BLaER1 treated with 17β-estradiol and CSF1 and Interleukin-3, amounts not matched to agents 10 nM and 100 nM (cell line): ENCODE results near the gene KRTAP4-8.
"Not testable (repeated sequence)": the region's sequence is repeated elsewhere in the genome, so short reads cannot be mapped to it uniquely, and the experiment has no call there.

Source experiments
- H3K27ac ChIP-seq, 11 experiments: shearing (Covaris generic); formaldehyde crosslinking; 2 replicates each; pipeline ENCODE4 v1.8.1; 2022
- H3K27me3 ChIP-seq, 11 experiments: shearing (Covaris generic); formaldehyde crosslinking; 2 replicates each; pipeline ENCODE4 v1.8.1; 2022
- H3K36me3 ChIP-seq, 11 experiments: shearing (Covaris generic); formaldehyde crosslinking; 2 replicates each; pipeline ENCODE4 v1.8.1; 2022
- H3K4me1 ChIP-seq, 10 experiments: shearing (Covaris generic); formaldehyde crosslinking; 2 replicates each; pipeline ENCODE4 v1.8.1; 2022
- H3K4me2 ChIP-seq, 11 experiments: shearing (Covaris generic); formaldehyde crosslinking; 2 replicates each; pipeline ENCODE4 v1.8.1; 2022
- H3K4me3 ChIP-seq, 10 experiments: shearing (Covaris generic); formaldehyde crosslinking; 2 replicates each; pipeline ENCODE4 v1.8.1; 2022
- H3K9ac ChIP-seq, 11 experiments: shearing (Covaris generic); formaldehyde crosslinking; 2 replicates each; pipeline ENCODE4 v1.8.1; 2022
- H3K9me3 ChIP-seq, 11 experiments: shearing (Covaris generic); formaldehyde crosslinking; replicated peaks in 1 of 11; 2 replicates each; pipeline ENCODE4 v1.8.1; 2022
- H4K20me1 ChIP-seq, 11 experiments: shearing (Covaris generic); formaldehyde crosslinking; 2 replicates each; pipeline ENCODE4 v1.8.1; 2022
- Cebpa-rat ChIP-seq, 11 experiments: shearing (Covaris generic); IDR thresholded peaks; 2 replicates each; pipeline ENCODE4 v1.8.1; 2022

Gene KRTAP4-8

GRCh38 chr17:41127371-41127770, 29.4 kb upstream of the KRTAP4-8 start:
- H3K27ac ChIP-seq = no peak overlapping the region
- H3K36me3 ChIP-seq = no peaks in the 10 kb centered on the region
- no peak for TF ChIP-seq Cebpa-rat (IDR thresholded peaks at IDR 0.05)
- no peak overlapping the region for H3K9ac ChIP-seq
- no peak overlapping the region for H3K4me3 ChIP-seq
- H3K27me3 ChIP-seq = no peaks in the 10 kb centered on the region
- no peak overlapping the region for H3K4me2 ChIP-seq
- H3K4me1 ChIP-seq = peaks cover 12 to 36% (median 22%) of the 10 kb centered on the region in 10 experiments; a peak in 18 of 20 replicates
- no peaks in the 10 kb centered on the region for H4K20me1 ChIP-seq
- H3K9me3 ChIP-seq = peaks cover 2 to 36% (median 25%) of the 10 kb centered on the region in 11 experiments

DNA sequence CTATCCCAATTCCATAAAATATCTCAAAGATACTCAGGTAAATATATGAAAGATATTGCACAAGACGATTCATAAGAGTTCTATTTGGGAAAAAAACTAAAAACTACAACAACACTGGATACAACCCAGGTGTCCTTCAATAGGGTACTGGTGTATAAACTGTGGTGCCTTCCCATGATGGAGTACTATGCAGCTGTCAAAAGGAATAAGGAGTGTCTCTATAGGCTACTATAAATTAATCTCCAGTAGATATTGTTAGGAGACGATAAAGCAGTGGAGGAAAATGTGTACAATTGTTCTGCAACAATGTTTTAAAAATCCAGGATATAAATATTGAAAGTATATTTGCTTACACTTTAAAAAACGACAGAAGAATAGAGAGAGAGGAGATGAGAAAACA, 28.5 kb upstream of the KRTAP4-8 start:
- H3K9ac ChIP-seq = no peak overlapping the region
- H3K4me1 ChIP-seq = peaks cover 12 to 27% (median 22%) of the 10 kb centered on the region in 10 experiments; a peak in 18 of 20 replicates
- no peak overlapping the region for H3K4me2 ChIP-seq
- H3K27me3 ChIP-seq = no peaks in the 10 kb centered on the region
- H3K27ac ChIP-seq = no peak overlapping the region
- peaks cover 7 to 42% (median 32%) of the 10 kb centered on the region in 11 experiments for H3K9me3 ChIP-seq
- no peak overlapping the region for H3K4me3 ChIP-seq
- H3K36me3 ChIP-seq = no peaks in the 10 kb centered on the region
- no peaks in the 10 kb centered on the region for H4K20me1 ChIP-seq
- TF ChIP-seq Cebpa-rat (IDR thresholded peaks at IDR 0.05) = no peak

GRCh38 chr17:41125064-41125463, 27.1 kb upstream of the KRTAP4-8 start:
- 0 out of 22 replicates have a peak overlapping the region, but pooled peaks of 1 of the 11 experiments have one; percentile 29 for H3K4me2 ChIP-seq
- no peak overlapping the region for H3K9ac ChIP-seq
- H3K27me3 ChIP-seq = no peaks in the 10 kb centered on the region
- no peaks in the 10 kb centered on the region for H3K36me3 ChIP-seq
- H3K4me3 ChIP-seq = no peak overlapping the region
- H3K4me1 ChIP-seq = peaks cover 20 to 38% (median 28%) of the 10 kb centered on the region in 10 experiments
- H4K20me1 ChIP-seq = no peaks in the 10 kb centered on the region
- H3K9me3 ChIP-seq = peaks cover 7 to 43% (median 32%) of the 10 kb centered on the region in 11 experiments
- no peak for TF ChIP-seq Cebpa-rat (IDR thresholded peaks at IDR 0.05)
- no peak overlapping the region for H3K27ac ChIP-seq

DNA sequence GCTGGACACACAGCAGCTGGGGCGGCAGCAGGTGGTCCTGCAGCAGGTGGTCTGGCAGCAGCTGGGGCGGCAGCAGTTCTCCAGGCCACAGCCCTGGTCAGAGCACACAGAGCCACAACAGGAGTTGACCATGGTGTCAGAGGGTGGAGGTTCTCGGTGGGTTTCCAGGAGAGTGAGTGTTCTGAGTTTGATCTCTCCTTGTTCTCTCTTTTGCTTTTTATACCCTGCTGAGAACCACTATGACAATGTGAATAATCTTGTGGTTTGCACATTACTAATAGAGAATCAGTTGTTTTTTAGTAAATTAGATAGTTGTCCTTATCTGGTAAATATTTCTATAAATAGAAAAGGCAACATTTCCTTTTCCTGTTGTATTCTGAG, 26.0 kb upstream of the KRTAP4-8 start, which contains the start of gene KRTAP4-12:
Gene KRTAP4-12 (minus strand): TSS at position 192 of the 381 bp plus-strand sequence. CDS start 60 bp downstream, at position 132.
- H3K36me3 ChIP-seq, H3K9ac ChIP-seq, H4K20me1 ChIP-seq, H3K27me3 ChIP-seq: not testable (repeated sequence)
- peak within 1 kb of the TSS in 1 of 11 experiments; percentile 1; a peak in 2 of 22 replicates for H3K27ac ChIP-seq
- 0 out of 20 replicates have a peak within 1 kb of the TSS, but pooled peaks of 1 of the 10 experiments have one; percentile 4 for H3K4me3 ChIP-seq
- peaks cover 7 to 44% (median 32%) of the 10 kb centered on the region in 11 experiments for H3K9me3 ChIP-seq
- peaks cover 24 to 42% (median 36%) of the 10 kb centered on the region in 10 experiments for H3K4me1 ChIP-seq
- peak within 1 kb of the TSS; percentile 12 to 60 (median 35); a peak in 16 of 22 replicates for H3K4me2 ChIP-seq

DNA sequence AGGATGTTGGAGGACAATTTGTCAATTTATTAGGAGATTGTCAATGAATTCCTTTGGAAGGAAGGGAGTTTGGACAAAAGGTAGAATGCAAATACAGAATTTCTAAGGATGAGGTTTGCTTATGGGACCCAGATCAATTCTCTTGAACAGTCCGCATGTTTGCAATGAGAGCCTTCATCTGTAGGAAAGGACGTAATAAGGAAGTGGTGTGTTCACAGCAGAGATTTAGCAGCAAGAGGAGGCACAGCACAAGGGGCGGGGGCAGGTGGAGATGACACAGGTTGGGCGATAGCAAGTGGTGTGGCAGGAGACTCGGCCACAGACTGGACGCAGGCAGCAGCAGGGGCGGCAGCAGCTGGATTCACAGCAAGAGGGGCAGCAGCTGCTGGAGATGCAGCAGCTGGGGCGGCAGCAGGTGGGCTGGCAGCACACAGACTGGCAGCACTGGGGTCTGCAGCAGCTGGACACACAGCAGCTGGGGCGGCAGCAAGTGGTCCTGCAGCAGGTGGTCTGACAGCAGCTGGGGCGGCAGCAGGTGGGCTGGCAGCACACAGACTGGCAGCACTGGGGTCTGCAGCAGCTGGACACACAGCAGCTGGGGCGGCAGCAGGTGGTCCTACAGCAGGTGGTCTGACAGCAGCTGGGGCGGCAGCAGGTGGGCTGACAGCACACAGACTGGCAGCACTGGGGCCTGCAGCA, 25.5 kb upstream of the KRTAP4-8 start:
- H4K20me1 ChIP-seq, H3K9ac ChIP-seq, H3K36me3 ChIP-seq, H3K27me3 ChIP-seq, H3K27ac ChIP-seq: not testable (repeated sequence)
- H3K4me2 ChIP-seq = peak overlapping the region in 10 of 11 experiments; percentile 12 to 60 (median 36); a peak in 16 of 22 replicates
- H3K4me1 ChIP-seq = peaks cover 24 to 48% (median 36%) of the 10 kb centered on the region in 10 experiments
- peaks cover 7 to 47% (median 34%) of the 10 kb centered on the region in 11 experiments for H3K9me3 ChIP-seq
- 0 out of 20 replicates have a peak overlapping the region, but pooled peaks of 1 of the 10 experiments have one; percentile 4 for H3K4me3 ChIP-seq

DNA sequence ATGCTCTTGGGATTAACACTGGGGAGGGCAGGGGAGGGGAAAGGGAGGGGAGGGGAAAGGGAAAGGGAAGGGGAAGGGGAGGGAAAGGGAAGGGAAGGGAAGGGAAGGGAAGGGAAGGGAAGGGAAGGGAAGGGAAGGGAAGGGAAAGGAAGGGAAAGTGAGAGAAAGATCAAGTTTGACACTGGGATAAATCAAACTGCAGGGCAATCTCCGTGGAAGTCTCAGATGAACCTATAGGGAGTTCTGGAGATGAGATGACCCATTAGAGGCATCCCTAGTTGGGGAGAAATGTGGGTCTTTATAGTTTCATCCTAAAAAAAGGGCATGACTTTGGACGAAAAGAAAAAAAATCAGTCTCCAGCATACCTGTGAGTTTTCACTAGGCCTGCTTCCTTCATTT, 23.8 kb upstream of the KRTAP4-8 start:
- H4K20me1 ChIP-seq = no peaks in the 10 kb centered on the region
- no peak overlapping the region for H3K4me2 ChIP-seq
- no peak overlapping the region for H3K4me3 ChIP-seq
- H3K27me3 ChIP-seq = no peaks in the 10 kb centered on the region
- H3K36me3 ChIP-seq = no peaks in the 10 kb centered on the region
- no peak overlapping the region for H3K9ac ChIP-seq
- H3K9me3 ChIP-seq = peaks cover 7 to 54% (median 34%) of the 10 kb centered on the region in 11 experiments
- TF ChIP-seq Cebpa-rat (IDR thresholded peaks at IDR 0.05) = no peak
- no peak overlapping the region for H3K27ac ChIP-seq
- peaks cover 28 to 53% (median 36%) of the 10 kb centered on the region in 10 experiments for H3K4me1 ChIP-seq

DNA sequence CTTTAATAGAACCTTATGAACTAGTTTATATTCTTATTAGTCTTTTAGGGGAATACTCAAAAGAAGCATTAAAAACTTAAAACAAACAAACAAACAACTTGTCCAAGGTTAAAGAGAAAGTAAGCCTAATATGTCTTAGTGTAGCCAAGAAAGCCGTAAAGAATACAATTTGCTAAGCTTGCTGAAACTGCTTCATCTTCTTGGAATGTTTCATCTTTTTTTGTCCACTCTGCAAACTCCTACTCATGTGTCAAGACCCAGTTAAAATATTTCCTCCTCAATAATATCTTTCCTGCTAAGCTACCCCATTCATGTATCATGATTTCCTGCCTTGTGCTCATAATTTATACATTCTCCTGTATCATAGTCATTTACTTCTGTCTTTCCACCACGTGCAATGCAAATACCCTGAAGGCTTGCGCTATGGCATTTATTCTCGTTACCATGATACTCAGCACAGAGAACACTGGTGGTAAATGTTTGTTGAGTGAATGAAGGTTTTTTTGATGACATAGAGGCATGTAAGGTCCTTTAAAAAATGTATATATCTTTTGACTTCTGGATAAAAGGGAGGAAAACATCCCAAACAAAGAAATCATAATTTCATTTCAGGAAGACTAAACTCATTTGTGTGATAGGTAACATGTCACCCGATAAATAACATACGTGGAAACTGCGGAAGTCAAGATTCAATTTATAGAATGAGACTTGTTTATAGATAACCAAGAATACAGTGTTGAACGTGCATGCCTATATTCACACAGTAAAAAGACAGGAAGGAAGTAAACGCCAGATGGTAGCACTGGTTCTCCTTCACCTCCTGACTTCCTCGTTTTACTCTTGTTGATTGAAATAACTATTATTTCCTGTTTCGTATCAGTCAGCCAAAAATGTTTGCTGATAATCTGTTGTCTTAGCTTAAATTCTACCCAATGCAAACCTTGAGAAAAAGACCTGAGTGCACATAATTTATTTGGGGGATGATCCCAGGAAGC, 22.1 kb upstream of the KRTAP4-8 start:
- peak overlapping the region; percentile 69 to 91 (median 82); a peak in 21 of 22 replicates for H3K27ac ChIP-seq
- H4K20me1 ChIP-seq, H3K36me3 ChIP-seq, H3K27me3 ChIP-seq: not testable (repeated sequence)
- peak overlapping the region; percentile 63 to 89 (median 80) for H3K4me2 ChIP-seq
- H3K4me1 ChIP-seq = peaks cover 23 to 60% (median 34%) of the 10 kb centered on the region in 10 experiments
- H3K9ac ChIP-seq = peak overlapping the region in 9 of 11 experiments; percentile 47 to 68 (median 59); a peak in 15 of 22 replicates
- H3K9me3 ChIP-seq = peaks cover 7 to 46% (median 32%) of the 10 kb centered on the region in 11 experiments
- peak overlapping the region in 5 of 10 experiments; percentile 20 to 43 (median 33); a peak in 5 of 20 replicates for H3K4me3 ChIP-seq

DNA sequence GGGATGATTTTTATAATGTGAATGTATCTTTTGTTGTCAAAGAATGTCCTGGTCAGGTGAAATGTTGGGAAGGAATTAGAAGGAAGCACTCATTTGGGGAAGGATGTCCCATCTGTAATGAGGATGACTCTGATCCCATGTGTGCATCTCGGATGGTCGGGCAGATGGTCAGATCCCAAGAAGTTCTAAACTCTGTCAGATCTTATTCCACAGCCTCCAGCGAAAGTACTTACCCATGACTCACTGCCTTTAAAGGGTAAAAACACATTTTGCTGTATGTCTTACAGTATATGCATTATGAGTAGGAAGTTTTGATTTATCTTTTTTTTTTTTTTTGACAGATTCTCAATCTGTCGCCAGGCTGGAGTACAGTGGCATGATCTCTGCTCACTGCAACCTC, 20.8 kb upstream of the KRTAP4-8 start:
- peak overlapping the region in 2 of 11 experiments; percentile 23 to 39; a peak in 2 of 22 replicates for H3K4me2 ChIP-seq
- no peak for TF ChIP-seq Cebpa-rat (IDR thresholded peaks at IDR 0.05)
- no peak overlapping the region for H3K9ac ChIP-seq
- no peak overlapping the region for H3K27ac ChIP-seq
- no peaks in the 10 kb centered on the region for H3K27me3 ChIP-seq
- H3K4me3 ChIP-seq = no peak overlapping the region
- H3K36me3 ChIP-seq = peaks cover 0 to 3% (median 0%) of the 10 kb centered on the region in 11 experiments; a peak in 1 of 22 replicates
- H3K4me1 ChIP-seq = peaks cover 13 to 49% (median 26%) of the 10 kb centered on the region in 10 experiments
- no peaks in the 10 kb centered on the region for H4K20me1 ChIP-seq
- peaks cover 17 to 51% (median 38%) of the 10 kb centered on the region in 11 experiments for H3K9me3 ChIP-seq

GRCh38 chr17:41117846-41118386, 20.0 kb upstream of the KRTAP4-8 start, which contains the start of gene KRTAP4-11:
TSS of gene KRTAP4-11 (minus strand) at chr17:41118373. CDS start at chr17:41118315, 58 bp downstream.
- not testable (repeated sequence) for H3K4me3 ChIP-seq, H3K27ac ChIP-seq, H3K27me3 ChIP-seq, H3K36me3 ChIP-seq, H4K20me1 ChIP-seq, H3K9ac ChIP-seq
- Histone ChIP-seq H3K4me1 (peaks cover 9 to 44% (median 23%) of the 10 kb centered on the region in 10 experiments), H3K9me3 (peaks cover 25 to 51% (median 38%) of the 10 kb centered on the region in 11 experiments), H3K4me2 (peak within 1 kb of the TSS in 3 of 11 experiments; percentile 3 to 39 (median 23); a peak in 2 of 22 replicates)
